ENCODE data around the gene FAM219B. TPM values are rescaled to one million over a fixed set of nuclear protein-coding genes. Genes with fewer than 3 reads are reported as not detected.

FAM219B gene
- total and polyA plus RNA-seq, 2 donors from 2014 or later = 41.7 to 76.5 TPM

- Histone ChIP-seq H3K27ac (ENCODE audit: low read depth in 2 of 2, low read length in 2 of 2) (peak overlapping the region; percentile 93 to 96), H3K4me1 (ENCODE audit: control insufficient read depth in 2 of 3, insufficient read depth in 2 of 3, low read depth in 1 of 3, low read length in 3 of 3) (peaks cover 3 to 23% (median 9%) of the 10 kb centered on the region in 3 donors), H3K9me3 (ENCODE audit: control insufficient read depth in 2 of 3, insufficient read depth in 1 of 3, low read length in 3 of 3) (no peaks in the 10 kb centered on the region), H3K27me3 (ENCODE audit: control insufficient read depth, insufficient read depth, low read length) (no peaks in the 10 kb centered on the region), H3K4me3 (ENCODE audit: low read length in 3 of 3) (peak overlapping the region; percentile 52 to 96 (median 63)), H3K36me3 (ENCODE audit: control insufficient read depth in 2 of 3, insufficient read depth in 3 of 3, low read length in 3 of 3) (peaks cover 3 to 20% (median 19%) of the 10 kb centered on the region in 3 donors), H3K9ac (ENCODE audit: low read length in 3 of 3) (peak overlapping the region; percentile 44 to 98 (median 66))
- peak in 3 of 5 donors; percentile 50 to 61 (median 55) for DNase-seq
- intact Hi-C loops (cut with DNase I) = no loop called here
- no peak for TF ChIP-seq CTCF (IDR thresholded peaks at IDR 0.05; ENCODE audit: borderline replicate concordance, extremely low read depth, insufficient read depth)
- FAIRE-seq = no peak
These were observed 593 bp downstream of the FAM219B start for GRCh38 chr15:74906067-74906449.

- H3K4me3 ChIP-seq (ENCODE audit: low read length in 3 of 3) = no peak overlapping the region
- no peak for FAIRE-seq
- peaks cover 3 to 33% (median 30%) of the 10 kb centered on the region in 3 donors for H3K36me3 ChIP-seq (ENCODE audit: control insufficient read depth in 2 of 3, insufficient read depth in 3 of 3, low read length in 3 of 3)
- no peak overlapping the region for H3K9ac ChIP-seq (ENCODE audit: low read length in 3 of 3)
- intact Hi-C loops (cut with DNase I) = no loop called here
- no peak for TF ChIP-seq CTCF (IDR thresholded peaks at IDR 0.05; ENCODE audit: borderline replicate concordance, extremely low read depth, insufficient read depth)
- H3K4me1 ChIP-seq (ENCODE audit: control insufficient read depth in 2 of 3, insufficient read depth in 2 of 3, low read depth in 1 of 3, low read length in 3 of 3) = peaks cover 3 to 23% (median 9%) of the 10 kb centered on the region in 3 donors
- H3K9me3 ChIP-seq (ENCODE audit: control insufficient read depth in 2 of 3, insufficient read depth in 1 of 3, low read length in 3 of 3) = no peaks in the 10 kb centered on the region
- DNase-seq = no peak
- no peaks in the 10 kb centered on the region for H3K27me3 ChIP-seq (ENCODE audit: control insufficient read depth, insufficient read depth, low read length)
- no peak overlapping the region for H3K27ac ChIP-seq (ENCODE audit: low read depth in 2 of 2, low read length in 2 of 2)
These were observed 2.4 kb downstream of the FAM219B start for GRCh38 chr15:74904190-74904805.

GRCh38 chr15:74903676-74904075, 3.0 kb downstream of the FAM219B start:
- TF ChIP-seq CTCF (IDR thresholded peaks at IDR 0.05; ENCODE audit: borderline replicate concordance, extremely low read depth, insufficient read depth) = no peak
- intact Hi-C loops (cut with DNase I) = no loop called here
- Histone ChIP-seq H3K36me3 (ENCODE audit: control insufficient read depth in 2 of 3, insufficient read depth in 3 of 3, low read length in 3 of 3) (peaks cover 3 to 33% (median 30%) of the 10 kb centered on the region in 3 donors), H3K27ac (ENCODE audit: low read depth in 2 of 2, low read length in 2 of 2) (no peak overlapping the region), H3K4me3 (ENCODE audit: low read length in 3 of 3) (no peak overlapping the region), H3K4me1 (ENCODE audit: control insufficient read depth in 2 of 3, insufficient read depth in 2 of 3, low read depth in 1 of 3, low read length in 3 of 3) (peaks cover 3 to 23% (median 9%) of the 10 kb centered on the region in 3 donors), H3K27me3 (ENCODE audit: control insufficient read depth, insufficient read depth, low read length) (no peaks in the 10 kb centered on the region), H3K9me3 (ENCODE audit: control insufficient read depth in 2 of 3, insufficient read depth in 1 of 3, low read length in 3 of 3) (no peaks in the 10 kb centered on the region), H3K9ac (ENCODE audit: low read length in 3 of 3) (no peak overlapping the region)
- FAIRE-seq (no peak), DNase-seq (no peak)

Measured in kidney (tissue), 14 donors.